DOHH2 (cell line): ENCODE measurements around the gene KRT24.

ENCODE experiments used
- EZH2phosphoT487 ChIP-seq: fragments of 200-600 bp; sonication (generic); IDR thresholded peaks from 2 replicates; pipeline ENCODE4 v1.6.1; 2017; ENCODE audit warnings: borderline replicate concordance, mild to moderate bottlenecking, antibody characterized with exemption, low read length, moderate library complexity, mixed read lengths
- TF ChIP-seq, protein P1 (sequence below): fragments of 200-600 bp; sonication (generic); IDR thresholded peaks from one replicate; pipeline ENCODE4 v1.5.1; 2014; ENCODE audit warnings: antibody characterized with exemption, mild to moderate bottlenecking, low read depth, low read length; ENCODE audit not compliant: poor library complexity, severe bottlenecking

GRCh38 chr17:40707745-40708144, 4.2 kb upstream of the KRT24 start:
- TF ChIP-seq, protein P1, sequence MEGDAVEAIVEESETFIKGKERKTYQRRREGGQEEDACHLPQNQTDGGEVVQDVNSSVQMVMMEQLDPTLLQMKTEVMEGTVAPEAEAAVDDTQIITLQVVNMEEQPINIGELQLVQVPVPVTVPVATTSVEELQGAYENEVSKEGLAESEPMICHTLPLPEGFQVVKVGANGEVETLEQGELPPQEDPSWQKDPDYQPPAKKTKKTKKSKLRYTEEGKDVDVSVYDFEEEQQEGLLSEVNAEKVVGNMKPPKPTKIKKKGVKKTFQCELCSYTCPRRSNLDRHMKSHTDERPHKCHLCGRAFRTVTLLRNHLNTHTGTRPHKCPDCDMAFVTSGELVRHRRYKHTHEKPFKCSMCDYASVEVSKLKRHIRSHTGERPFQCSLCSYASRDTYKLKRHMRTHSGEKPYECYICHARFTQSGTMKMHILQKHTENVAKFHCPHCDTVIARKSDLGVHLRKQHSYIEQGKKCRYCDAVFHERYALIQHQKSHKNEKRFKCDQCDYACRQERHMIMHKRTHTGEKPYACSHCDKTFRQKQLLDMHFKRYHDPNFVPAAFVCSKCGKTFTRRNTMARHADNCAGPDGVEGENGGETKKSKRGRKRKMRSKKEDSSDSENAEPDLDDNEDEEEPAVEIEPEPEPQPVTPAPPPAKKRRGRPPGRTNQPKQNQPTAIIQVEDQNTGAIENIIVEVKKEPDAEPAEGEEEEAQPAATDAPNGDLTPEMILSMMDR: no peak
- no peak for TF ChIP-seq EZH2phosphoT487
